ENCODE results near the gene UBE2U. TPM values are rescaled to one million over a fixed set of nuclear protein-coding genes. Genes with fewer than 3 reads are reported as not detected.

UBE2U gene
- total RNA-seq, 1 donor from 2014 or later: not detected

DNA sequence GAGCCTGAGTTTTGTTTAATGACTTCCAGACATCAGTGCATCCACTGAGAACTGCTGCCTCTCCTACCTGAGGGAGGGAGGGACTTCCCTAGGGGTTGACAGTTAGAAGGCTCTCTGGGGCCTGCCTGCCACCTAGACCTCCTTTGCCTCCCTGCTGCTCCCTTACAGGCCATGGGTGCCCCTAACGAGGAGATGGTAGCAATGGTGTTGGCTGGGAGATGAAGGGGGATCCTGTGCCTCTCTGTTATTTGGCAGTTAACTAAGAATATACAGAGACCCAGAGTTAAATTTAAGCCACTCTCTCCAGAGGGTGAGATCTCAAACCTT is 66.1 kb downstream of the UBE2U start:
- DNase-seq (ENCODE audit: low spot score in 2 of 2): no peak
- Histone ChIP-seq H3K36me3 (no peaks in the 10 kb centered on the region), H3K27me3 (no peaks in the 10 kb centered on the region), H3K4me1 (no peaks in the 10 kb centered on the region), H3K9me3 (no peaks in the 10 kb centered on the region), H3K4me3 (no peak overlapping the region), H3K27ac (no peak overlapping the region)
- TF ChIP-seq, protein P1, sequence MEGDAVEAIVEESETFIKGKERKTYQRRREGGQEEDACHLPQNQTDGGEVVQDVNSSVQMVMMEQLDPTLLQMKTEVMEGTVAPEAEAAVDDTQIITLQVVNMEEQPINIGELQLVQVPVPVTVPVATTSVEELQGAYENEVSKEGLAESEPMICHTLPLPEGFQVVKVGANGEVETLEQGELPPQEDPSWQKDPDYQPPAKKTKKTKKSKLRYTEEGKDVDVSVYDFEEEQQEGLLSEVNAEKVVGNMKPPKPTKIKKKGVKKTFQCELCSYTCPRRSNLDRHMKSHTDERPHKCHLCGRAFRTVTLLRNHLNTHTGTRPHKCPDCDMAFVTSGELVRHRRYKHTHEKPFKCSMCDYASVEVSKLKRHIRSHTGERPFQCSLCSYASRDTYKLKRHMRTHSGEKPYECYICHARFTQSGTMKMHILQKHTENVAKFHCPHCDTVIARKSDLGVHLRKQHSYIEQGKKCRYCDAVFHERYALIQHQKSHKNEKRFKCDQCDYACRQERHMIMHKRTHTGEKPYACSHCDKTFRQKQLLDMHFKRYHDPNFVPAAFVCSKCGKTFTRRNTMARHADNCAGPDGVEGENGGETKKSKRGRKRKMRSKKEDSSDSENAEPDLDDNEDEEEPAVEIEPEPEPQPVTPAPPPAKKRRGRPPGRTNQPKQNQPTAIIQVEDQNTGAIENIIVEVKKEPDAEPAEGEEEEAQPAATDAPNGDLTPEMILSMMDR (IDR thresholded peaks at IDR 0.05): no peak
- intact Hi-C loops (cut with DNase I): loop anchor here (1.0 to 2.0 kb wide), 3 partner anchors 405 to 555 kb away; no protein-coding TSS in a partner anchor

DNA sequence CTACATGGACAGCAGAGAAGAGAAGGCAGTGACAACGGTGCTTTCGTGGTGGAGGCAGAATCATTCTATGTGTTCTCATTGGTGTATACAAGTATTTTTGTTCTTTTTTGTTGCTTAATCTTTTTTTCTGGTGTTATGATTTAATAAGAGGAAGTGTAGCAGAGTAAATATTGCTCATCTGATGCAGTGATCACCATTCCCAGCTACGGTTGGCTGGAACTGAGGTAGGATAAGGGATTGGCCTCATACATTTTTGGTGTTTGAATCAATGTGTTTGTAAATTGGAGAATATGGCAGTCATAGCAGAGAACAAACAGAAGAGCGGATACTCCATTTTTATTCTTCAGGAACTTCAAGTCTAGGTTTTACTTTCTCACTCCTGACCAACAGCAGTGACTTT is 76.6 kb downstream of the UBE2U start:
- Histone ChIP-seq H3K4me3 (no peak overlapping the region), H3K4me1 (no peaks in the 10 kb centered on the region), H3K27me3 (no peaks in the 10 kb centered on the region), H3K9me3 (no peaks in the 10 kb centered on the region), H3K27ac (no peak overlapping the region), H3K36me3 (no peaks in the 10 kb centered on the region)
- no peak for DNase-seq (ENCODE audit: low spot score in 2 of 2)
- TF ChIP-seq, protein P1 (IDR thresholded peaks at IDR 0.05): no peak
- intact Hi-C loops (cut with DNase I): no loop called here

DNA sequence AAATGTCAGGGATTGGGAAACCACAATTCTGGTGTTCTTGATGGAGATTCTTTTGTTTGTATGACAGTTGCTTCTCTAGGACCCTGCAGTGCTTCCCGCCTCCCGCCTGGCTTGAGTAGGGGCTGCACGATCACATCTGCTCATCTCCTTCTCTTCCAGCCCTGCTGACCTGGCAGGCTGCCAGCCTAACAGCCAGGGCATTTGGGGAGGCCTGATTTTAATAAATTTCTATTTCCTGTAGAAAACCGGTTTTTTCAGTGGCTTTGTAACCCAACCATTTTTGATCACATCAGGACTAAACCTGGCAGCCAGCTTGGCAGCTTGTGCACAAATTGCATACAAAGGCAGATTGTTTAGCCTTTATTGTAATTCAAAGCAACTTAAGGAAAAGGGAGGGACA is 78.9 kb downstream of the UBE2U start:
- no peaks in the 10 kb centered on the region for H3K9me3 ChIP-seq
- TF ChIP-seq, protein P1 (IDR thresholded peaks at IDR 0.05): no peak
- H3K27ac ChIP-seq: no peak overlapping the region
- no peaks in the 10 kb centered on the region for H3K27me3 ChIP-seq
- H3K36me3 ChIP-seq: no peaks in the 10 kb centered on the region
- no peaks in the 10 kb centered on the region for H3K4me1 ChIP-seq
- intact Hi-C loops (cut with DNase I): no loop called here
- no peak overlapping the region for H3K4me3 ChIP-seq
- no peak for DNase-seq (ENCODE audit: low spot score in 2 of 2)

DNA sequence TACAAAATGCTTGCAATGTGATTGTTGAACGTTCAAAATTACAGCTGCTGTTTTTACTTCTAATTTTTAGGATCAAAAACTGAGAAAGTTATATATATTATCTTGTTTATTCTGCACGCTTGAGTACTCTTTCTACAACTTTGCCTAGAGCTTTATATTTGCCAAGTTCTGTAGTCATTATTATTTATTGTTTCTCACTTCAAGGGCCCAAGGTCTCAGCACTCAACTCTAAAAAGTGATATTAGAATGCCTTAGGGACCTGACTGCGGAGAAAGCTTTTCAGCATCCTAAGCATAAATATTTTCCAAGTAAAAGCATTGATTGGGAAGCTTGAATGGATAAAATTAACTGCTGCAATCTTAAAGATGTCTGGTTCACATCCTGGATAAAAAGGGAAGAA is 83.6 kb downstream of the UBE2U start:
- H3K4me1 ChIP-seq: no peaks in the 10 kb centered on the region
- intact Hi-C loops (cut with DNase I): no loop called here
- no peaks in the 10 kb centered on the region for H3K27me3 ChIP-seq
- TF ChIP-seq, protein P1 (IDR thresholded peaks at IDR 0.05): no peak
- no peak overlapping the region for H3K4me3 ChIP-seq
- H3K36me3 ChIP-seq: no peaks in the 10 kb centered on the region
- H3K27ac ChIP-seq: no peak overlapping the region
- DNase-seq (ENCODE audit: low spot score in 2 of 2): no peak
- H3K9me3 ChIP-seq: no peaks in the 10 kb centered on the region

DNA sequence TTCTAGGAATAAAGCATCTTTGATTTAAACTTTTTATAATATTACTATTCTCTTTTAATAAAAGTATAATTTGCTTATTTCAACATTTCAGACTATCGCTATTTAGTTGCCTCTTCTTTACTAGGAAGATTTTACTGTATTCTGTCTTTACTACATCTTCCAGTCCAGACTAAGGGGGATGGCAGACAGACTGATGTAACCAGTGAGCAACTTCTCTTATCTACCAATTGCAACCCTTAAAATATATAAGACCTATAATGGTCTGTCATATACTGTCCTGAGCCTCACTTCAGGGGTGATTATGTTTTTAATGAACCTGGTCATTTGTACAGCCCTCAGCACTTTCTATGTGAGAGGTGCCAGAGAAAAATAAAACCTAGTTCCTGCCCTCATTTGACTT is 87.0 kb downstream of the UBE2U start:
- DNase-seq (ENCODE audit: low spot score in 2 of 2): no peak
- Histone ChIP-seq H3K27ac (no peak overlapping the region), H3K27me3 (no peaks in the 10 kb centered on the region), H3K36me3 (no peaks in the 10 kb centered on the region), H3K9me3 (no peaks in the 10 kb centered on the region), H3K4me1 (no peaks in the 10 kb centered on the region), H3K4me3 (no peak overlapping the region)
- intact Hi-C loops (cut with DNase I): no loop called here
- TF ChIP-seq, protein P1 (IDR thresholded peaks at IDR 0.05): no peak

DNA sequence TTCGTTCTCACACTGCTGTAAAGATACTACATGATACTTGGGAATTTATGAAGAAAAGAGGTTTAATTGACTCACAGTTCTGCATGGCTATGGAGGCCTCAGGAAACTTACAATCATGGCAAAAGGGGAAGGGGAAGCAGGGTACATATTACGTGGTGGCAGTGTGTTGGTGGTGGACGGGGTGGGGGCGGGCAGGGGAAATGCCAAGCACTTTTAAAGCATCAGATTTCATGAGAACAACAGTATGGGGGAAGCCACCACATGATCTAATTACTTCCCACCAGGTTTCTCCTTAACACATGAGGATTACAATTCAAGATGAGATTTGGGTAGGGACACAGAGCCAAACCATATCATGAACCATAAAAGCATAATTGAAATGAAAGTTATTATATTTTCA is 88.5 kb downstream of the UBE2U start:
- Histone ChIP-seq H3K4me1 (no peaks in the 10 kb centered on the region), H3K4me3 (no peak overlapping the region), H3K27ac (no peak overlapping the region), H3K36me3 (no peaks in the 10 kb centered on the region), H3K9me3 (no peaks in the 10 kb centered on the region), H3K27me3 (no peaks in the 10 kb centered on the region)
- DNase-seq (ENCODE audit: low spot score in 2 of 2): no peak
- TF ChIP-seq, protein P1 (IDR thresholded peaks at IDR 0.05): no peak
- intact Hi-C loops (cut with DNase I): no loop called here

Data from ascending aorta (tissue), 2 donors.